ENCODE measurements around the gene PARP14. TPM values are rescaled to one million over a fixed set of nuclear protein-coding genes. Genes with fewer than 3 reads are reported as not detected.

Gene PARP14
- polyA plus RNA-seq, 1 donor from 2014 or later, result 22.6 TPM

GRCh38 chr3:122760453-122761271, 80.0 kb downstream of the PARP14 start:
- Mint-ChIP-seq H3K4me3 (no peak overlapping the region), H3K36me3 (peaks cover 3% of the 10 kb centered on the region), H3K27me3 (no peaks in the 10 kb centered on the region), H3K4me1 (peaks cover 11 to 20% (median 13%) of the 10 kb centered on the region in 3 donors), H3K9me3 (no peaks in the 10 kb centered on the region), H3K27ac (no peak overlapping the region)

- H3K36me3 Mint-ChIP-seq, result peaks cover 5% of the 10 kb centered on the region
- no peak overlapping the region for H3K27ac Mint-ChIP-seq
These were observed 85.8 kb downstream of the PARP14 start for GRCh38 chr3:122766430-122766829.

GRCh38 chr3:122767540-122768372, 87.1 kb downstream of the PARP14 start:
- Mint-ChIP-seq H3K27ac (no peak overlapping the region), H3K36me3 (peaks cover 4% of the 10 kb centered on the region), H3K9me3 (no peaks in the 10 kb centered on the region), H3K4me1 (peaks cover under 1 to 8% (median 5%) of the 10 kb centered on the region in 3 donors), H3K27me3 (no peaks in the 10 kb centered on the region), H3K4me3 (no peak overlapping the region)

More at GRCh38 chr3:122766430-122766829, 85.8 kb downstream of the PARP14 start:
- H3K9me3 Mint-ChIP-seq, result no peaks in the 10 kb centered on the region
- no peak overlapping the region for H3K4me3 Mint-ChIP-seq
- no peaks in the 10 kb centered on the region for H3K27me3 Mint-ChIP-seq
- peaks cover 9 to 20% (median 11%) of the 10 kb centered on the region in 3 donors for H3K4me1 Mint-ChIP-seq

- Mint-ChIP-seq H3K4me1 (peaks cover 6 to 10% (median 8%) of the 10 kb centered on the region in 3 donors), H3K36me3 (peaks cover 6% of the 10 kb centered on the region), H3K27ac (no peak overlapping the region), H3K27me3 (no peaks in the 10 kb centered on the region), H3K4me3 (no peak overlapping the region), H3K9me3 (peaks cover 0 to 4% (median 0%) of the 10 kb centered on the region in 3 donors)
These were observed 90.0 kb downstream of the PARP14 start for GRCh38 chr3:122770521-122771202.

GRCh38 chr3:122772827-122773226, 92.2 kb downstream of the PARP14 start:
- peaks cover 6% of the 10 kb centered on the region for H3K36me3 Mint-ChIP-seq
- peaks cover 0 to 4% (median 0%) of the 10 kb centered on the region in 3 donors for H3K9me3 Mint-ChIP-seq
- H3K4me3 Mint-ChIP-seq, result no peak overlapping the region
- no peaks in the 10 kb centered on the region for H3K27me3 Mint-ChIP-seq
- H3K4me1 Mint-ChIP-seq, result peaks cover 6 to 13% (median 9%) of the 10 kb centered on the region in 3 donors
- H3K27ac Mint-ChIP-seq, result no peak overlapping the region

- H3K27ac Mint-ChIP-seq, result peak overlapping the region in 2 of 3 donors; percentile 28 to 46
- H3K36me3 Mint-ChIP-seq, result peaks cover 4% of the 10 kb centered on the region
- no peaks in the 10 kb centered on the region for H3K27me3 Mint-ChIP-seq
- peaks cover 6 to 13% (median 9%) of the 10 kb centered on the region in 3 donors for H3K4me1 Mint-ChIP-seq
- peak overlapping the region in 1 of 4 donors; percentile 28 for H3K4me3 Mint-ChIP-seq
- H3K9me3 Mint-ChIP-seq, result peaks cover 0 to 4% (median 0%) of the 10 kb centered on the region in 3 donors
These were observed 93.4 kb downstream of the PARP14 start for GRCh38 chr3:122773944-122774509.

- no peak overlapping the region for H3K4me3 Mint-ChIP-seq
- peaks cover 4% of the 10 kb centered on the region for H3K36me3 Mint-ChIP-seq
- peak overlapping the region in 1 of 3 donors; percentile 28 for H3K27ac Mint-ChIP-seq
- H3K9me3 Mint-ChIP-seq, result peaks cover 0 to 4% (median 0%) of the 10 kb centered on the region in 3 donors
- H3K4me1 Mint-ChIP-seq, result peaks cover 6 to 13% (median 9%) of the 10 kb centered on the region in 3 donors
- no peaks in the 10 kb centered on the region for H3K27me3 Mint-ChIP-seq
These were observed 93.9 kb downstream of the PARP14 start for GRCh38 chr3:122774564-122774963.

- Mint-ChIP-seq H3K27me3 (no peaks in the 10 kb centered on the region), H3K9me3 (peaks cover 0 to 4% (median 0%) of the 10 kb centered on the region in 3 donors), H3K36me3 (peaks cover 4% of the 10 kb centered on the region), H3K4me3 (no peak overlapping the region), H3K4me1 (peaks cover 6 to 13% (median 11%) of the 10 kb centered on the region in 3 donors), H3K27ac (no peak overlapping the region)
These were observed 96.2 kb downstream of the PARP14 start for GRCh38 chr3:122776675-122777468.

- no peak overlapping the region for H3K27ac Mint-ChIP-seq
- H3K36me3 Mint-ChIP-seq, result peaks cover 4% of the 10 kb centered on the region
- H3K9me3 Mint-ChIP-seq, result peaks cover 0 to 4% (median 0%) of the 10 kb centered on the region in 3 donors
- no peak overlapping the region for H3K4me3 Mint-ChIP-seq
- H3K4me1 Mint-ChIP-seq, result peaks cover 6 to 13% (median 11%) of the 10 kb centered on the region in 3 donors
- H3K27me3 Mint-ChIP-seq, result no peaks in the 10 kb centered on the region
These were observed 96.9 kb downstream of the PARP14 start for GRCh38 chr3:122777563-122777962.

Other genes with a start within 250 kb of the PARP14 start
- gene KPNA1, start 165.9 kb upstream of the PARP14 start, polyA plus RNA-seq, result 44.8 TPM
- gene PARP9, start 116.5 kb upstream of the PARP14 start, polyA plus RNA-seq, result 18.7 TPM
- gene DTX3L, start 116.5 kb upstream of the PARP14 start, polyA plus RNA-seq, result 21.4 TPM
- 16.6 TPM for gene PARP15, start 103.2 kb upstream of the PARP14 start, polyA plus RNA-seq
- 8.8 TPM for gene HSPBAP1, start 113.0 kb downstream of the PARP14 start, polyA plus RNA-seq
- 1.6 TPM for gene SLC49A4, start 114.2 kb downstream of the PARP14 start, polyA plus RNA-seq